RPMI8226 (cell line): ENCODE results near the gene SEZ6L.
"Not testable (repeated sequence)": the region's sequence is repeated elsewhere in the genome, so short reads cannot be mapped to it uniquely, and the experiment has no call there.

Experiments used
- DNase-seq: peaks from one replicate; pipeline ENCODE4 v3.0.0-alpha.2; 2015

SEZ6L gene

GRCh38 chr22:26393929-26394328, 224.7 kb downstream of the SEZ6L start:
- no peak for DNase-seq

GRCh38 chr22:26394777-26395176, 225.5 kb downstream of the SEZ6L start:
- DNase-seq: no peak

- no peak for DNase-seq
Measured at GRCh38 chr22:26395926-26396325, 226.7 kb downstream of the SEZ6L start.

- DNase-seq: peak; percentile 65
Measured at GRCh38 chr22:26398741-26399153, 229.5 kb downstream of the SEZ6L start.

GRCh38 chr22:26399289-26399688, 230.0 kb downstream of the SEZ6L start:
- DNase-seq: no peak

GRCh38 chr22:26401726-26402125, 232.5 kb downstream of the SEZ6L start:
- peak; percentile 20 for DNase-seq

- DNase-seq: peak; percentile 55
Measured at GRCh38 chr22:26404851-26405421, 235.7 kb downstream of the SEZ6L start.

- DNase-seq: no peak
Measured at GRCh38 chr22:26406118-26406517, 236.9 kb downstream of the SEZ6L start.

- DNase-seq: not testable (repeated sequence)
Measured at GRCh38 chr22:26408562-26409220, 239.4 kb downstream of the SEZ6L start.

- DNase-seq: no peak
Measured at GRCh38 chr22:26409719-26410335, 240.6 kb downstream of the SEZ6L start.

- no peak for DNase-seq
Measured at GRCh38 chr22:26410386-26410785, 241.1 kb downstream of the SEZ6L start.

GRCh38 chr22:26414347-26414746, 245.1 kb downstream of the SEZ6L start:
- no peak for DNase-seq

GRCh38 chr22:26416256-26416655, 247.0 kb downstream of the SEZ6L start:
- no peak for DNase-seq

GRCh38 chr22:26416670-26417276, 247.5 kb downstream of the SEZ6L start:
- DNase-seq: no peak

GRCh38 chr22:26417406-26417805, 248.1 kb downstream of the SEZ6L start:
- DNase-seq: no peak

GRCh38 chr22:26418620-26419019, 249.4 kb downstream of the SEZ6L start:
- DNase-seq: no peak

GRCh38 chr22:26426924-26427323, 257.7 kb downstream of the SEZ6L start:
- no peak for DNase-seq

- peak; percentile 90 for DNase-seq
Measured at GRCh38 chr22:26428515-26429457, 259.5 kb downstream of the SEZ6L start, which contains the start of gene ASPHD2. TSS of gene ASPHD2 (plus strand) at chr22:26429260. CDS start at chr22:26433616, 4,356 bp downstream.

- DNase-seq: peak; percentile 17
Measured at GRCh38 chr22:26429458-26430286, 260.4 kb downstream of the SEZ6L start.

GRCh38 chr22:26430600-26430999, 261.3 kb downstream of the SEZ6L start:
- DNase-seq: no peak

- peak; percentile 32 for DNase-seq
Measured at GRCh38 chr22:26431261-26431995, 262.2 kb downstream of the SEZ6L start.
